ENCODE data around the gene TGM1.

Gene TGM1

DNA sequence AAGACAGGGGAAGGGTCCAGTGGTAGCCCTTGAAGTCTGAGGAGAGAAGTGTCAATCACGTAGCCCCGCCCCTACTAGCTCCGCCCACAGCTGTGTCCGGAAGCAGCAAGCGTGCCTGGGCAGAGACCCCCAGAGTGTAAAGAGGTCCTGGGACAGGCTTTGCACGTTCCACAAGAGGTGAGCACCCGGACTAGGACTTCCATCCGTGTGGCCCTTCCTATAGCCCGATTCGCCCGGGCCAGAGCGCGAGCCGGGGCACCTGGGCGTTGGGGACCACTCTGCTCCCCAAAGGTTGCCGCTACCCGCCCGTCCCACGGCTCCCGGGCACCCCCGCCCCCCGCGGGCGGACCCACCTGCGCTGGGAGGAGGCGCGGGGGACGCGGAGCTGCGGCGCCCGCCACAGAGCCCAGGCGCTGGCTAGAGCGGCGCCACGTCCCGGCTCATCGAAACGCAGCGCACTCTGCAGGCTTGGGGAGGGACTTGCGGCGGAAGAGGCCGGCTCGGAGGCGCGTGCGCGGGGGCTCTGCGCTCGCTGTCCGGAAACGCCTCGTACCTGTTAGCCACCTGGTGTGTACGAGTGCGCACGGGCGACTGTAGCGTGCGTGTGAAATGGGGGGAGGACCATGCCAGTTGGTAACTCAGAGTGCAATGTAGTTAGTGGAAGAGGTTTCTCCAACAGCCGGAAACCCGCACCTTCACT is 8.3 kb upstream of the TGM1 start, which contains the start of gene RABGGTA:
Gene RABGGTA (minus strand): TSS at position 464 of the 700 bp plus-strand sequence. CDS start 482 bp downstream, outside the sequence.
- DNase-seq (ENCODE audit: low read depth in 2 of 2) = peak; percentile 79 to 82

DNA sequence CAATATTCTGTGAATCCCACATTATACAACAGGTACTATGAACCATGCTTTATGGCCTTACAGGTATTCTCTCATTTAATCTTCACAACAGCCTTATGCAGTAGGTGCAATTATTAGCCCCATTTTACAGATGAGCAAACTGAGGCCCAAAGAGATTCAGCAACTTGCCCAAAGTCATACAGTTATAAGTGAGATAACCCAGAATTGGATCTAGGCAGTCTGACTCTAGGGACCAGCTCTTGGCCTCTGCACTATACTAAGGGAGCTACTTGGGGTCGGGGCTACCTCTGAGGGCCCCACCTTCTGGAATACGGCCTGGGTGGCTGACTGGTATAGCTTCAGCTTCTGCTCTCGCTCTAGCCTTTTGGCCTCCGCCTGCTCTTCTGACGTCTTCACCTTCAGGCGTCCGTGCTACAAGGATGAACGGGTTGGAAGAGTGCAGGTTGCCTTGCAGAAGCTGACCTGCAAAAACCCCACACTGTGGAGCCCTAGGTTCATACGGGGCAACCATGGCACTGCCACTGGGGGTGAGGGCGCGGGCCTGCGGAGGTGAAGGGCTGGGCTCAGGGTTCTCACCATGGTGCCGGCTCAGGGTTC is 7.7 kb upstream of the TGM1 start:
- no peak for DNase-seq (ENCODE audit: low read depth in 2 of 2)

DNA sequence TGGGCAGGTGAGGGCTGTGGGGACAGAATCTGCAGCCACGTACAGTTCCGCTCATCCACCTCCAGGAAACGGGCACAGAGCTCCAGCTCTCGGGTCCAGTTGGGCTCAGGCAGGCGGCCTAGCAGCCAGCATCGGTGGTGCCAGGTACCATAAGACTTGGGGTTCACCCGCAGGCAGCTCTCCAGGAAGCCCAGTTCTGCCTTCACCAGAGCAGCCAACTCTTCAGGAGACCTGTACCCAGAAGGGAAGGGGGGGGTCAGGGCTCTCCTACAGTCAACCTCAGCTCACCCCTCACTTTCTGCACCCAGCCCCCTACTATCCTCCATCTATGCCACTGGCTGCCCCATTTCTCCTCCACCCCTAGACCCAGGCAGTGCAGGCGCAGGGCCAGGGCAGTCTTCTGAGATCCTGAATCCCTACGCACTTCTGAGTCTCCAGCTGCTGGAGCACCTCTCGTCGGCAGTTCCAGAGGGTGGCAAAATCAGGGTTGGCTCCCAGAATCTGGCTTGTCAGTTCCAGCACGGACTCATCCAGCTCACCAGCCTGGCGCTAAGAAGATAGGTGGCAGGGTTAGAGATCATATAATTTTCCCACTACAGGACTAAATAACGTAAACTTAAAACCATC is 7.0 kb upstream of the TGM1 start:
- DNase-seq (ENCODE audit: low read depth in 2 of 2) = no peak

DNA sequence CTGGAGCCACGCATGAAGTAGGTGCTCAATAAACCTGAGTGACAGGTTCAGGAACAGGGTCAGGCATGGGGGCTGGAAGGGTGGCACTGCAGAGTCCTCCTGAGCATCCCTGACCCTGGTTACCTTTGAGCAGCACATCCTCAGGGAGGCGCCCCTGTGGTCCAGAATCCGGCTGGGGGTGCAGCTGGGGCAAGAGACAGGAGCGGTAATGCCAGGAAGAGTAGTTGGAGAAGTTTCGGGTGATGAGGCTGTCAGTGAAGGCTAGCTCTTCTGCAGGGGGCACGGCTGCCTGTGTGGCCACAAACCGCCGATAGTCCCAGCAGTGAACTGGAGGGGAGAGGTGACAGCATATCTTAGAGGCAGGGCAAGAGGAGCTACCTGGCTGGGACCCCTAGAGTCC is 6.4 kb upstream of the TGM1 start:
- no peak for DNase-seq (ENCODE audit: low read depth in 2 of 2)

DNA sequence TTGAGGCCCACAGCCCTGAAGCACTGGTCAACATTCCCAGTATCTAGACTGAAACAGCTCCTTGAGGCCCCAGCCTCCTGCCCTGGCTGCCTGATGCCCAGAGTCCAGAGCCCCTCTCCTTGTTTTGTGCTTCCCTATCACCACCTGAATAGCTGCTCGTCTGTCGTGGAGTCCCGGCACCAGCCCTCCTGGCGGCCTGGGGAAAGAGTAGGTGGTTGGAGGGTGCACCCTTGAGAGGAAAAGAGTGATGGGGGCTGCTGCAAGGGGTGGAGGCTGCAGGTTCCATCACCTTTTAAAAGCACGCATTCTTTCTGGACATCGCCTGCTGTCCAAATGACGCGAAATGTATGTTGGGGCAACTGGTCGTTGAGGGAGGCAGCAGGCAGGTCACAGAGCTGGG is 5.2 kb upstream of the TGM1 start:
- DNase-seq (ENCODE audit: low read depth in 2 of 2) = no peak

DNA sequence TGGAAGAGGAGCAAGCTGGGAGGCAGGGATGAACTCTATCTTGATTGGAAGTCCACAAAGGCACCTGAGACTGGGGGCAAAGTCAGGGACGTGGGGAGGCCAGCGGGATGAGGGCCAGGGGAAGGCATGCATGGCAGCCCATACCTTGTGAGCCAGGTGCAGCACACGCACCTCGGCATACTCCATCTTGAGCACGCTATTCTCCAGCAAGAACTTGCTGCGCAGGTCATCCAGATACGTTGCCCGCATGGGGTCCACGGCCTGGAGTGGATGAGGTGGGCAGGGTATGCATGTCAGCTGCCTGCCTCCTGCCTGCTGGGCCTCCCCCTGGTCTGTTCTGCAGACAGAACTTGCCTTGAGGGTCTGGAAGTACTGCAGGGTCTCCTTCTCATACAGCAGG is 4.5 kb upstream of the TGM1 start:
- no peak for DNase-seq (ENCODE audit: low read depth in 2 of 2)

DNA sequence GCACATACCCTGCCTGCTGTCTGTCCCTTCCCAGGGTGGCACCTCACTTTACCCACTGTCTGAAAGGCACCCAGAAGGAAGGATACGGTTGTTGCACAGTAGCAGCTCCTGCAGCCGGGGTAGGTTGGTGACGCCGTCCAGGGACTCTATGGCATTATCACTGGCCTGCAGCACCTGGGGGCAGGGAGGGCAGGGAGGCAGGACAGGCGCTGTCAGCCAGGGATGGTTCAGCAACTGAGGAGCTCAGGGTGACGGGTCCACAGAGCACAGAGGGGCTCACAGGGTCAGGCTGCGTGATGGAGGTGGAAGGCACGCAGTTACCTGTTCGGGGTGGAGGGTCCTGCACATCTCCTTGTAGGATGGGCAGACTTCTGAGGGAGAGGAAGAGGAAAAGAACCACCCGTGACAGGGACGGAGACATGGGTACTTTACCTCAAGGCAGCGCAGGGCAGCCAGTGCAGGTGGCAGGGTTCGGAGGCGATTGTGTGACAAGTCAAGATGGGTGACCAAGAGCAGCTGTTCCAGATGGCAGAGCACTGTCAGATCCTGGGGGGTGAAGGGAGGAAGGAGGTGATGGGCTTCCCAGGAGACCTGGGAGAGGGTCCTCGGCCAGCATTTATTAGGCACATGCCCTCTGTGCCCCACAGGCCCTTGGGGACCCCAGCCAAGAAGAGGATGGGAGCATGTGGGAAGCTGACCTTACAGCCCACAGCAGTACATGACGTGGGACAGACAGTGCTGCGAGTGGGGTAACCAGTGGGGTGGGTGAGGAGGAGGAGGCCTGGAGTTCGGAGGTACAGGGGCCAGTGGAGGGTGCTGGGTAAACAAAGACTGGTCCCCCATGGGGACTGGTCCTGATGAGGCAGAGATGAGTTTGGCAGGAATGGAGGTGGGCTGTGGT is 3.6 kb upstream of the TGM1 start:
- no peak for DNase-seq (ENCODE audit: low read depth in 2 of 2)

DNA sequence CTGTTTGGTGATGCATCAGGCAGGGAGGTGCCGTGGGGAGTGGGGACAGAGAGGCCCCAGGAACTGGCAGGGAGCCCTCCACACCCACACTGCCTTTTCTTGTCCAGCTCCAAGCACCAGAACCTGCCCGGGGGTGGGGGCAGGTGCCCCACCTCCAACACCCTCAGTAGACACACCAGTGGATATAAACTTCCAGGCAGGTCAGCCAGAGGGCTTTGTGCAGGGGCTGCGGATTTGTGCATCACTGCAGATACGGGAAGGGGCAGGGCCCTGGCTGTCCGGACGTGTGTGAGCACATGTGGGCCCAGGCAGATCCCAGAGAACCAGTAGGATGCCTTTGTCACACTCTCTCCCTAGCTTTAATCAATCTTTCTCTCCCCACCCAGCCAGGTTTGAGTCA is 1.3 kb upstream of the TGM1 start:
- no peak for DNase-seq (ENCODE audit: low read depth in 2 of 2)

DNA sequence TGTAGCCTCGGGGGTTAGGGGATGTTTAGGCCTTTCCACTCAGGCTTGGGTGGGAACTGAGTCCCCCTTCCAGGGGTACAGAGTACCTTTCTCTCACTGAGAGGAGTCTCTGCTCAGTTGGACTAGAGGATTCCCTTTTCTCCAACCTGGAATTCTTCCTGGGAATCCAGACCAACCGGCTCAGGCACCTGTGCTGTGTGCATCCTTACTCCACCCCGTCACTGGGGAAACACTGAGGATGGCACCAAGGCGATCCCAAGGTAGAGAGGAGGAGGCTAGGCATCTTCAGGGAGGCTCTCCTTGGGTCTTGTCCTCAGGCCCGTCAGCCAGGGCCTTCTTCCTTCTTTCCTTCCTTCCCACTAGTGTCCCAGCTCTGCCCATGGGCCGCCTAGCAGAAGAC is 871 bp upstream of the TGM1 start:
- no peak for DNase-seq (ENCODE audit: low read depth in 2 of 2)

DNA sequence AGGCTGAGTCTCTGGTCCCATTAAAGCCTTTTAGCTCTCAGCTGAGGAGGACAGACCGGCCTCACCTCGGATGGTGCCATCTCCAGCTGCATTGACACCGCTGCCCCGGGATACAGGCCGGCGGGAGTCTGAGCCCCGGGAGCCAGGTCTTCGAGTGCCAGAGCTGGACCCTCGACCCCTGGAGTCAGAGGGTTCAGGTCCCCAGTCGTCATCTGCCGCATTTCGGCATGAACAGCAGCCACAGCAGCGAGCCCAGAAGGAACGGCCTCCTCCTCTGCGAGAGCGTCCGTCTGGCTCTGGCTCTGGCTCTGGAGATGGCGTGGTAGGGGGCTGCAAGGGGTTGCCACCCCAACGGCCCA is 1.0 kb downstream of the TGM1 start:
- no peak for DNase-seq (ENCODE audit: low read depth in 2 of 2)

DNA sequence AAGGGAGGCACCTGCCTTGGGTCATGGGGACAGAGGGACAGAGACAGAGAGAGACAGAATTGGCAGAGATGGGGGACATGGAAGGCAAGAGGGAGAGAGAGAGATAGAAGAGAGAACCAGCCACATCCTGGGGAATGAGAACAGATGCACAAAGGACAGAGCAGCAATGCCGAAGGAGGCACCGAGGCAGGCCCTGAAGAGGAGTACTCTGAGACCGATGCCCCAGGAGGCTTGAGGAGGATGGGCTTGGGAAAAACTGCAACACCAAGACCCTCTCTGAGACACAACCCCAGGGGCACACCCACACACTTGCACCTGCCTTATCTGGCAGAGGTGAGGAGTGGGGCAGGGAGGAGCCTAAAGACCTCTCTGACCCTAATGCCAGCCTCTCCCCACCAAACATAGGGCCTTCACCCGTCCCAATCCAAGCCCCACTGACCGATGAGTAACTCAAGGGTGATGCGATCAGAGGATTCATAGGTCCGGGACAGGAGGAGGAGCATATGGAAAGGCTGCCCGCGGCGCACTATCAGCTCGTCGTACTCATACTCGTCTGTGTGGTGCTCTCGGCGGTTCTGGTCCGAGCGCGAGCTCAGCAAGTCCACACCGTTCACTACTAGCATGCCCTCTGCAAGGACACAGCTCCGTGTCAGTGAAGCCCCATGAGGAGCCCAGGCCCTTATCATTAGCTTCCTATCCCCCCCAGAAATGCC is 1.6 kb downstream of the TGM1 start:
- no peak for DNase-seq (ENCODE audit: low read depth in 2 of 2)

DNA sequence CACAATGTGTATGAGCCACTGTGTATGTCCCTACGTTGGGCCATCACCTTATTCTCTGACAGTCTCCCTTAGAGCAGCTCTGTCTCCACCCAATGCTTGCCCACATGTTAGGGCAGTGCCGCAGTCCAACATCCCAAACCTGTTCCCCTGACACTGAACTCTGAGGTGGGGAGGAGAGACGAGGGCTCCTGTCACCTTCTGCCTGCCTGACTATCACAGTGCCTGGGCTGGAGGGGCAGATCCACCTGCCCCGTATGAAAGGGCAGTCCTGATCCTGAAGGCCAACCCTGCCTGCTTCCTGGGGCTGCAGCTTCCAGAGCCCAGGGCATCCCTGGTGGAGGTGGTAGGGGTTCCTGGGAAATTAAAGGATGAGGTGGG is 2.2 kb downstream of the TGM1 start:
- no peak for DNase-seq (ENCODE audit: low read depth in 2 of 2)

DNA sequence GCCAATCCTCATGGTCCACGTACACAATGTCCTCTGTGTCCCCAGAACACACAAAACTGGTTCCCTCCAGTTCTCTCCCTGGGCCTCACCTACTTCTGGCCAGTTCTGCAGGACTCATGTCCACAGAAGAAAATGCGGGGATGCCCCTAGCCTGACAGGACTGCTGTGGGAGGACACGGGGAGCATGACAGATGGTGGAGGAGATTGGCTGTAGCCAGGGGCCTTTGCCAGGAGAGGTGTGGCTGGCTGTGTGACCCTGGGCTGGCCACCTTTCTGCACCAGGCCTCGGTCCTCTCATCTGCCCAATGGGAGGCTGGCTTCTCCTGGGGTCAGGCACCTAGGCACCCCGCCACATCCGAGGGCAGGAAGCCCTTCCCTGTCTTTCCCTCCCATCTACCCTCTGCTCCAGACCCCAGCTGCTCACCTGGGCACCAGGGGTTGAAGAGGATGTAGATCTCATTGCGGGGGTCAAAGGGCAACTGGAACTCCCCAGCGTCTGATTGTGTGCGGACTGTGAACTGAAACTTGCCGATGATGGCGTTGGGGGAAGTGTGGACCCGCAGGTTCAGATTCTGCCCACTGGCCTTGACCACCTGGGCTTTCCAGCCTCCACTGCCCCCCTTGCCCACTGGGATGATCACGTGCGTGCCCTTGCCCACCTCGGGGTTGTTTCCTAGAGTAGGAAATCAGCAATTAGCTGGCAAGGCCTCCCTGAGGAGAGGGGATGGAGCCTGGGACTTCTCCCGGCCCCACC is 2.8 kb downstream of the TGM1 start:
- no peak for DNase-seq (ENCODE audit: low read depth in 2 of 2)

DNA sequence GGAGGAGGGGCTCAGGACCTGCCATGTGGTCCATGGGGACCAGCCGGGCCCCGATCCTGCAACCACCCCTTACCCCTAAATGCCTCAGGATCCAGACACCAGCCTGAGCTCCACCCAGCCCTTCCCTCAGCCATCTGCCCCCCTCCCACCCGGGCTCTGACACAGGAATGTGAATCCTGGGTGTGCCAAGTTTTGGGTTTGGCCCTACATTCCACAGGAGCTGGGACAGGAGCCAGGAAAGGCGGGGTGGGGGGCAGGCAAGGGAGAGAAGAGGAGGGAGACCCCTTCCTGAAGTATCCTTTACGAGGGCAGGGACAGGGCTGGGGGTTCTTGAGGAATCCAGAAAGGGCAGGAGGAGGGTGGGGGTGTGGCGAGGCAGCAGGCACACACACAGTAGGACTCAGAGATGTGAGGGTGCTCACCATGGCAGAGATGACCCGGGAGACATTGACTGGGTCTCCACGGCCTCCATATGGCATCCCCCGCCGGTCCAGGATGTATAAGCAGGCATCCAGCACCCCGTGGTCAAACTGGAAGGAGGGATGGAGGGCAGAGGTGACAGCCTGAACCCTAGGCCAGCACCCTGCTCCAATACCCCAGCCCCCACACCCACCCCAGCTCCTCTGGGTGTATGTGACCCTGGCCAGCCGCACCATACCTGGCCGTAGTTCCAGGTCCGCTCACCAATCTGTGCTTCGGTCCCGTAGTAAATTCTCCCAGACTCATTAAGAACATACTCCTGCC is 3.5 kb downstream of the TGM1 start:
- no peak for DNase-seq (ENCODE audit: low read depth in 2 of 2)

DNA sequence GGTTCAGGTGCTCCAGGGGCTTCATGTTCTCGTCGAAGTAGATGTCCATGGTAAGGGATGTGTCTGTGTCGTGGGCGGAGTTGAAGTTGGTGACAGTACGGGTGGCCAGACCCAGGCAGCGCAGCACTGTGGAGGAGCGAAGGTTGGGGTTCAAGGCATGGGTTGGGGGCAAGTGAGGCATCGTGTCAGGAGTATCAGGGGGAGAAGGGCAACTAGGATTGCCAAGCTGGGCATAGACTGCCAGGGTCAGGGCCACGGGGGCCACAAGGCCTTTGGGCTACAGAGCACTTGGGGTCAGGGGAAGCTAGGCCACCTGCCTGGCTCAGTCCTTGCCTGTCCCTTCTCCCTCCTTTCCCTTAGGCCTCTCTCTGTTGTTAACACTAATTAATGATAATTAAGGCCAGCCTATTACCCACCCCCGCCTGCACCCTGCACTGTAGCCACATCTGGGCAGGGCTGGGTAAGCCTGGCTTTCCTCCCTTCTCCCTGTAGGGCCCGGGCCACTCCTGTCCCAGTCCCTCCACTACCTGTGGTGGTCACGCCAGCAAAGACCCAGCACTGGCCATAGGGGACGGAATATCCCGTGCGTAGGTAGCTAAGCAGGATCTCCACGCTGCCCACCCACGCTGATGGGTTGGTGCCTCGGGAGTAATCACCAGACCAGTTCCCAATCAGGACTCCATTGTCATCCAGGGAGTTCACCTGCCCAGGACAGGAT is 4.3 kb downstream of the TGM1 start:
- no peak for DNase-seq (ENCODE audit: low read depth in 2 of 2)

DNA sequence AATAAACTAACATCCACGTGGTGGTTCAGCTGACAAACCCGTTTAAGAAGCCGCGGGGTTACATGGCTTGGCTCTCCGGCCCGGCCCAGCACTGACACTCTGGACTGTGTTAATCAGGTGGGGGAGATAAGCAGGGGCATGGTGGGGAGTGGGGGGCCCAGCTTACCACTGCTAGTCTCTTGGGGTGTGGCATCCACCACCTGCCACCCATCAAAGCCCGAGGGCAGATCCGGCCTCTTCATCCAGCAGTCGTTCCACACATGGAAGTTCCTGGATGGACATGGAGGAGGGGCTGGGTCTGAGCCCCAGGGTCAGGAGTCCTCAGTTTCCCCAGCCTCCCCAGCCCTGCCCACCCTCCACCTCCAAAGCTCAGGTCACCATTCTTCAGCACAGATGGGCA is 4.9 kb downstream of the TGM1 start:
- no peak for DNase-seq (ENCODE audit: low read depth in 2 of 2)

DNA sequence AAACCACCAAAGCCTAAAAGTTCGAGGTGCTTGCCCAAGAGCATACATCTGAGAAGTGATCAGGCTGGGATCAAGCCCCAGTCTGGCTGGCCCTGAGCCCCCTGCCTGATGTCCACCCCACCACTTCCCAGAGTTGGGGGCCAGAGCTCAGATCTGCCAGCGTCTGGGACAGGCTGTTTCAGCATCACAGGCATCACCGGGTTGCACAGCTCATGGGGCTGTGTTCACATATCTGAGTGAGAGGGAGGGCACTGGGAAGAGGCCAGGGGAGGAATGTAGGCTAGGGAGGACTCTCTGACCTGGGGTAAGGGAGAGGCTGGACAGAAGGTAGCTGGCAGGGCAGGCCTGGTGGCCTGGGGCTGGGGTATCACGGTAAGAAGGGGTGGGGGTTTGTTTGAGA is 6.0 kb downstream of the TGM1 start:
- DNase-seq (ENCODE audit: low read depth in 2 of 2) = no peak

DNA sequence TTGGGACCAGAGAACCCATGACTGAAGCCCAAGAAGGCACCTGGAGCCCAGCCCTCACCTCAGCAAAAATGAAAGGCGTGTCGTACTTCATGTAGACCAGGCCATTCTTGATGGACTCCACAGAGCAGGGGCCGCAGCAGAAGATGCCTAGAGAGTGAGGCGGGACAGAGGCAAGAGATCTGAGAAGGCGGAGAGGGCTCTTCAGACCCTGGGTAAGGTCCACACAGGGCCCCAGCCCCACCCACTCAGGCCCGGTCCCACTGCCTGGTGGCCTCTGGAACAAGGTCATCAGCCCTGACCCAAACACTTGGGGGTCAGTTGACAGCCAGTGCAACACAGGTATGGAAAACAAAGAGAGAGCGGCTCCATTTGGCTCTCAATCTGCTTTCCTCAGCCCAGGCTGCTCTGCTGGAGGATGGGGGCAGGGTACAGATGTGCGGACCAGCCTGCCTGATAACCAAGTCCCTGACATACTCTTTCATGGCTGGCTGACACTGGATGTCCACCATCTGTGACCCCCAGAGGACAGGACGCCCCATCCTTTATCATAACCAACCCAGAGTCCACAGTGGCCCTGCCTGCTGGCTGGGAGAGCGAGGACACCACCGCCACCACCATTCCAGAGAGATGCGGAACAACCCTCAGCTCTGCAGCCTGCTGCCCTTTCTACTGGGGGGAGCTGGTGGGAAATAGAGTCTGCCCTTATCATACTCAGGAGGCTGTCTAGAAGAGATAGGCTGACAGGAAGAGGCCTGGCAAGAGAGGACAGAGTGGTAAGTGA is 6.9 kb downstream of the TGM1 start:
- no peak for DNase-seq (ENCODE audit: low read depth in 2 of 2)

DNA sequence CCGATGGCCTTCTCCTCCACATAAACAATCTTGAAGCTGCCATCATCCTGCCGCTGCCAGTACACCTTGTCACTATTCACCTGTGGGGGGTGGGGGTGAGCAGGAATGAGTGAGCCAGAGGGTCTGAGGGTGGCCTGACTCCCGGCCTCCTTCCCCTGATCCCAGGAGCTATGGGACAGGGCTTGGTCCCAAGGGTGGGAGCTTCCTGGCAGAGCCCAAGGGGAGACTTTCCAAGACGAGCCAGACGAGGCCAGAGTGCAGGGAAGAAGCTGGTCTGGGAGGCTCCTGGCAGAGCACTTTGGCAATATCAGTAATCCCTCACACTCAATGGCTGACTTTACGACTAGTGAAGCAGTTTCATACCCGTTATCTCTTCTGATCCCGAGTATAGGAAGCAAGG is 7.5 kb downstream of the TGM1 start:
- no peak for DNase-seq (ENCODE audit: low read depth in 2 of 2)
